CD1c-positive myeloid dendritic cell (primary cell): ENCODE results near the gene CLASRP.

ENCODE experiments used
- DNase-seq: peaks from one replicate; pipeline ENCODE4 v3.0.0-alpha.2; 2016; ENCODE audit errors: extremely low spot score

The CLASRP gene

GRCh38 chr19:45059258-45059965 is 20.6 kb downstream of the CLASRP start:
- peak; percentile 87 for DNase-seq

- DNase-seq = no peak
These were observed 23.1 kb downstream of the CLASRP start for GRCh38 chr19:45061965-45062364.

DNA sequence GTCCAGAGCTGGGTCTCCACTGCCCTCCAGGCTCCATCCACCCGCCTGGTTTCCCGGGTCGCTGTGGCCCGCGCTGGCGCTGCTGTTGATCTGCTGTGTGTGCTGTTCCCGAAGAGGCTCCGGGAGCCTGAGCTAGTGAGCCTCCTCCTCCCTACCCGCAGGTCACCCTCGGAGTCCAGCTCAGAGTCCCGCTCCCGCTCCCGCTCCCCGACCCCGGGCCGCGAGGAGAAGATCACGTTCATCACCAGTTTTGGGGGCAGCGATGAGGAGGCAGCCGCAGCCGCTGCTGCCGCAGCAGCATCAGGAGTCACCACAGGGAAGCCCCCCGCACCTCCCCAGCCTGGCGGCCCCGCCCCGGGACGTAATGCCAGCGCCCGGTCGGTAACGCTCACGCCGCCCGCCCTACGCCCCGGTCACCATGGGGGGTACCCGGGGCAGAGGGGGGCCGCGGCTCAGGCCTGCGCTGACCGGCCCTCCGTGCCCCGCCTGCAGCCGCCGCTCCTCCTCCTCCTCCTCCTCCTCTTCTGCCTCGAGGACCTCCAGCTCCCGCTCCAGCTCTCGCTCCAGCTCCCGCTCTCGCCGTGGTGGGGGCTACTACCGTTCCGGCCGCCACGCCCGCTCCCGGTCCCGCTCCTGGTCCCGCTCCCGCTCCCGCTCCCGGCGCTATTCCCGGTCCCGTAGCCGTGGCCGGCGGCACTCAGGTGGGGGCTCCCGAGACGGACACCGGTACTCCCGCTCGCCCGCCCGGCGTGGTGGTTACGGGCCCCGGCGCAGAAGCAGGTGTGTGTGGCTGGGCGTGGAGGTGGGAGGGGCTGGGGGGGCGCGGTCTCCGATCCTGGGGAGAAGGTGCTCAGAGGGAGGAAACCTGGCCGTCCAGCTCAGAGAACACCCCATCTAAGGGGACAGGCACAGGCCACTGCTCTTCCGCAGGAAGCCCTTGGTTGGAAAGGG is 25.3 kb downstream of the CLASRP start:
- no peak for DNase-seq

DNA sequence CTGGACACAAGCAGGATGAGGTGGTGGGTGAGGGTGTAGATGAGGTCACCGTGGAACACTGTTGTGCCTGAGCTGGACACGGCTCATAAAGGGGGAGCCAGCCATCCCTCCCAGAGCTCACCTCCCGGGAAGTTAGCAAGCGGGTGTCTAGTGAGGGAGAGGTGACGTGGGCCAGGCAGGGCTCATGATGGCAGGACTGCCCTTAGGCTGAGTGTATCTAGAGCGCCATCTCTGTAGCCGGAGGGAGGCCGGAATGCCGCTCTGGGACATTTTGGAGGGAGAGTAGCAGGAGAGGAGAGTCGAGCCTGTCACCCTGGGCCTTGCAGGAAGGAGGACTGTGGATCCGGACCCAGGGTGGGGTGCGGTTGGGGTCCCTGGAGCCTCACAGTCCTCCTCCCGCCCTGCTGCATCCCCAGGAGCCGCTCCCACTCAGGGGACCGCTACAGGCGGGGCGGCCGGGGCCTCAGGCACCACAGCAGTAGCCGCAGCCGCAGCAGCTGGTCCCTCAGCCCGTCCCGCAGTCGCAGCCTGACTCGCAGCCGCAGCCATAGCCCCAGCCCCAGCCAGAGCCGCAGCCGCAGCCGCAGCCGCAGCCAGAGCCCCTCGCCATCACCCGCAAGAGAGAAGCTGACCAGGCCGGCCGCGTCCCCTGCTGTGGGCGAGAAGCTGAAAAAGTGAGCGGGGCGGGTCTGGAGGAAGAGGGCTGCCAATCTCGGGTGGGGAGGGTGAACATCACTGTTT is 28.2 kb downstream of the CLASRP start:
- no peak for DNase-seq

- DNase-seq = no peak
These were observed 29.2 kb downstream of the CLASRP start for GRCh38 chr19:45068041-45068440.

- peak; percentile 65 for DNase-seq
These were observed 30.2 kb downstream of the CLASRP start for GRCh38 chr19:45069056-45069455.

GRCh38 chr19:45070214-45070613 is 31.4 kb downstream of the CLASRP start:
- DNase-seq = no peak

GRCh38 chr19:45070861-45071544 is 32.2 kb downstream of the CLASRP start:
- DNase-seq = no peak

DNA sequence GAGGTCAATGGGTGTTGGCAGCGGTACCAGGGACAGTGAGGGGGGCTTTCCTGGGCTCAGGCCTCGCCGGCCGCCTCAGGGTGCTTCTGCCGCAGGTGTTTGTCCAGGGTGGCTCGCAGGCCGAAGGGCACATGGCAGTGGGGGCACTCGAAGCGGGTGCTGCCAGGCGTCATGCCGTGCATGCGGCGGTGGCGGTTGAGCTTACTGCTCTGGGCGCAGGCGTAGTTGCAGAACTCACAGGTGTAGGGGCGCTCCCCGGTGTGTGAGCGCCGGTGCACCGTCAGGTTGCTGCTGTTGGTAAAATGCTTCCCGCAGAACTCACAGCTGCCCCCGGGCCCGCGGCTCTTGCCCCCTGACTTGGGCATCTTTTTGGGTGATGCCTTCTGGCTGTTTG is 32.7 kb downstream of the CLASRP start:
- no peak for DNase-seq

DNA sequence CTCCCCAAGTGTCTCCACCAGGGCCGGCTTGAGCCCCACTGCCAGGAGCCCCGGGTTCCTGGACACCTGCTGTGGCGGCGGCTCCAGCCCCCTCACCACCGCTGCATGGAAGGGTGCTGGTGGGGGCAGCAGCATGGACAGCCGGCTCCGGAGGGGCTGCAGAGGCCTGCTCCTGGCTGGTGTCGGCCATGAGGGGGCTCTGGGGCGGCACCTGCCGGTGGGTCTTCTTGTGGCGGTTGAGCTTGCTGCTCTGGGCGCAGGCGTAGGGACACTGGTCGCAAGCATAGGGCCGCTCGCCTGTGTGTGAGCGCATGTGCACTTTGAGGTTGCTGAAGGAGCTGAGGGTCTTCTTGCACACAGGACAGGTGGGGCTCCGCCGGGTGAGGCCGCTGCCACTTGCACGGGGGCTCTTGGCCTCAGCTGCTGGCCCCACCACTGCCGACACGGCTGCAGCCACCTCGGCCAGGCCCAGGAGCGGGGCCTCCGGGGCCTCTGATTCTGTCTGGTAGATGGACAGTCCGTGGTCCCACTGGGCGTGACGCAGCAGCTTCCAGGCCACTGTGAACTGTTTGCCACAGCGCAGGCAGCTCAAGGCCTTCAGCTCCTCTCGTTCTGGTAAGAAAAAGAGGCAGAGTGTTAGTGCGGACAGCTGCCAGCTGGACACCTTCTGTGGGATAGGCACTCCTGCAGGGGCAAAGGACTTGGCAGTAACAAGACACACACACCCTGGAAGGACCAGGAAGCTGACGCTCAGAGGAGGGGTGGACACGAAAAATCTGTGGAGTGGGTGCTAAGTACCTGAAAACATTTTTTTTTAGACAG is 33.3 kb downstream of the CLASRP start:
- no peak for DNase-seq

DNA sequence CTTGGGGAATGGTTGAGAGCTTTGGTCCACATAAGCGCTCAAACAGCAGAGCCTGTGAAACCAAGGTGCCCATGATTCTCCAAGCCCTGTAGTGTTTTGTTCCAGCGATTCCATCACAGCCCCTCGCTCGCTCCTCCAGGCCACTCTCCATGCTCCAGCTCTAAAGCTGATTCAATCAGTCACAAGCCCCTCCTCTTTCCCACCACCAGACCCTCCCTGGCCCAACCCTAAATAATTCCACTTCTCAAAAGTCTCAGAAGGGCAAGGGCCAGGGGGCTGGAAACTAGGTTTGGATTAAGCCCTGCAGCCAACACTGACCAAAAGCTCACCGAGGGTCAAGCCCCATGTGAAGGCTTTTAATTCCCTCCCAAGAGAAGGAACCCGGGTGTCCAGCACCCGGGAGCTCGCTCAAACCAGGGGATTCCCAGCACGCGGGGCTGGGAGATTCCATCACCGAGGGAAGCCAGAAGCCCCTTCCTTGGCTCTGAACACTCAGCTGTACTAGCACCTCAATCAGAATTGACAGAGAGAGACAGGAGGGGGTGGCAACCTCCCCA is 36.0 kb downstream of the CLASRP start:
- DNase-seq = no peak

GRCh38 chr19:45075301-45076028 is 36.6 kb downstream of the CLASRP start:
- DNase-seq = peak; percentile 94

GRCh38 chr19:45076029-45076850 is 37.4 kb downstream of the CLASRP start, which contains the start of gene ZNF296:
TSS of gene ZNF296 (minus strand) at chr19:45076478. CDS start at chr19:45076373, 105 bp downstream.
- peak; percentile 80 for DNase-seq

- DNase-seq = no peak
These were observed 38.2 kb downstream of the CLASRP start for GRCh38 chr19:45076851-45077730.

- no peak for DNase-seq
These were observed 39.7 kb downstream of the CLASRP start for GRCh38 chr19:45078390-45079062.

GRCh38 chr19:45079063-45079910 is 40.4 kb downstream of the CLASRP start, which contains the start of gene GEMIN7:
TSS of gene GEMIN7 (plus strand) at chr19:45079260. CDS start at chr19:45090115, 10,855 bp downstream.
- peak; percentile 80 for DNase-seq
